Mucosa of descending colon (tissue), 3 donors: Measurements from ENCODE around the gene DMC1. TPM values are rescaled to one million over a fixed set of nuclear protein-coding genes. Genes with fewer than 3 reads are reported as not detected.
A peak's percentile ranks its signal among the peaks of the same experiment; 100 is the strongest.

ENCODE experiments used
- ATAC-seq: fragments of 200-7000 bp; cut with Tn5 transposase; one replicate; pipeline ENCODE4 v1.9.1; 2020; ENCODE audit warnings: mild to moderate bottlenecking, moderate library complexity
- DNase-seq, 3 donors: peaks; one replicate each; pipeline ENCODE4 v3.0.0-alpha.2; 2020
- H3K36me3 ChIP-seq: fragments of 200-600 bp; one replicate; pipeline ENCODE4 v1.8.0; 2021; ENCODE audit warnings: low read depth, mild to moderate bottlenecking
- H3K4me1 ChIP-seq: fragments of 200-600 bp; one replicate; pipeline ENCODE4 v1.8.0; 2021; ENCODE audit warnings: low read depth, mild to moderate bottlenecking
- H3K4me3 ChIP-seq: fragments of 200-600 bp; one replicate; pipeline ENCODE4 v1.8.0; 2021; ENCODE audit warnings: mild to moderate bottlenecking
- H3K9me3 ChIP-seq: fragments of 200-600 bp; one replicate; pipeline ENCODE4 v1.8.0; 2021; ENCODE audit warnings: mild to moderate bottlenecking
- CTCF ChIP-seq: fragments of 200-600 bp; IDR thresholded peaks from one replicate; pipeline ENCODE4 v1.8.0; 2022; ENCODE audit warnings: antibody characterized with exemption, mild to moderate bottlenecking
- intact Hi-C, 2 donors: fragments of 100-400 bp; cut with DNase I in 1 of 2; cut with micrococcal nuclease in 1 of 2; formaldehyde crosslinking; loops; one replicate each; pipeline versions ENCODE4 v1.11.0 to v1.11.1; 2022; cut with DNase I, micrococcal nuclease
- total RNA-seq, 3 donors: library from RNA; stranded (reverse); fragmentation: NEBNext Ultra II Directional in 2 of 3; extraction: Animal tissue kit (Norgen Biotek cat#: 25700) in 2 of 3; gene quantifications; one replicate each; pipeline versions ENCODE4 v1.2.1 to v1.2.4, GENCODE V29; 2021 to 2023
- donor health status: DM: no; HTN: no; CAD: no; lungs with moderate emphysema.
- donor health status: DM: no; HTN: no; CAD: no.
- donor health status: DM: no; HTN: yes; CAD: no.

DMC1 gene
- total RNA-seq, 3 donors from 2014 or later = 1.3 to 1.8 (median 1.7) TPM

GRCh38 chr22:38513063-38513462, 56.9 kb downstream of the DMC1 start:
- Histone ChIP-seq H3K4me1 (no peaks in the 10 kb centered on the region), H3K9me3 (no peaks in the 10 kb centered on the region), H3K36me3 (no peaks in the 10 kb centered on the region), H3K4me3 (no peak overlapping the region)
- DNase-seq (peak in 2 of 3 donors; percentile 36 to 52), ATAC-seq (peak; percentile 81)
- TF ChIP-seq CTCF = no peak
- intact Hi-C loops = no loop called here

GRCh38 chr22:38510416-38510970, 59.5 kb downstream of the DMC1 start:
- no peak for TF ChIP-seq CTCF
- intact Hi-C loops = no loop called here
- H3K9me3 ChIP-seq = no peaks in the 10 kb centered on the region
- no peaks in the 10 kb centered on the region for H3K4me1 ChIP-seq
- no peak for DNase-seq
- peaks cover 4% of the 10 kb centered on the region for H3K36me3 ChIP-seq
- no peak for ATAC-seq
- no peak overlapping the region for H3K4me3 ChIP-seq

GRCh38 chr22:38506118-38506962, 63.6 kb downstream of the DMC1 start, which contains the start of gene DDX17:
DDX17 (minus strand) TSS chr22:38506311.
- no peak for TF ChIP-seq CTCF
- DNase-seq (peak; percentile 94 to 96 (median 96)), ATAC-seq (peak; percentile 94)
- H3K4me1 ChIP-seq = peaks cover 27% of the 10 kb centered on the region
- peak within 1 kb of the TSS; percentile 86 for H3K4me3 ChIP-seq
- intact Hi-C loops = no loop called here
- no peaks in the 10 kb centered on the region for H3K9me3 ChIP-seq
- peaks cover 4% of the 10 kb centered on the region for H3K36me3 ChIP-seq

- DNase-seq (peak; percentile 80 to 83 (median 82)), ATAC-seq (peak; percentile 70)
- intact Hi-C loops = no loop called here
- H3K4me3 ChIP-seq = peak overlapping the region; percentile 86
- TF ChIP-seq CTCF = no peak
- peaks cover 28% of the 10 kb centered on the region for H3K4me1 ChIP-seq
- peaks cover 4% of the 10 kb centered on the region for H3K36me3 ChIP-seq
- H3K9me3 ChIP-seq = no peaks in the 10 kb centered on the region
Observed at GRCh38 chr22:38505541-38506117, 64.4 kb downstream of the DMC1 start.

- no peak for TF ChIP-seq CTCF
- intact Hi-C loops = no loop called here
- DNase-seq = peak; percentile 63 to 77 (median 68)
- no peaks in the 10 kb centered on the region for H3K9me3 ChIP-seq
- peaks cover 28% of the 10 kb centered on the region for H3K4me1 ChIP-seq
- peaks cover 4% of the 10 kb centered on the region for H3K36me3 ChIP-seq
- peak overlapping the region; percentile 86 for H3K4me3 ChIP-seq
- ATAC-seq = peak; percentile 6
Observed at GRCh38 chr22:38504731-38505540, 65.0 kb downstream of the DMC1 start.
